ENCODE results near the gene ITCH. TPM values are rescaled to one million over a fixed set of nuclear protein-coding genes. Genes with fewer than 3 reads are reported as not detected.
"Not testable (repeated sequence)": the region's sequence is repeated elsewhere in the genome, so short reads cannot be mapped to it uniquely, and the experiment has no call there.

ITCH gene
- total RNA-seq, 2 donors from 2014 or later, result 46.2 to 70.6 TPM

DNA sequence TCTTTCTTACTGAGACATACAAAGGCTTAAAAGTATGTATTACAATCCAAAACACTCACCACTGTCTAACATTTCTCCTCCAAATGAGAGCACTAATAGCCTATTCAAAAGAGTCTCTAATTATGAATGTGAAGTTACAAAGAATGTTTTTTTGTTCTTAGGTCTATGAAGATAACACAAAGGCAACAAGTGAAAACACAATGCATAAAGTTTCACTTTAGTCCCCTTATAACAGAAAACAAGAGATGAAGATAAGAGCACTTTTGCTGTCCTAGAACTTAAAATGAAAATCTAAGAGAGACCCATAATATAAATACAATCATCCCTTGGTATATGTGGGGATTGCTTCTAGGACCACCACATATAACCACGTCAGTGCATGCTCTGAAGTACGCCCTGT lies 25.6 kb downstream of the ITCH start:
- TF ChIP-seq, protein P1, sequence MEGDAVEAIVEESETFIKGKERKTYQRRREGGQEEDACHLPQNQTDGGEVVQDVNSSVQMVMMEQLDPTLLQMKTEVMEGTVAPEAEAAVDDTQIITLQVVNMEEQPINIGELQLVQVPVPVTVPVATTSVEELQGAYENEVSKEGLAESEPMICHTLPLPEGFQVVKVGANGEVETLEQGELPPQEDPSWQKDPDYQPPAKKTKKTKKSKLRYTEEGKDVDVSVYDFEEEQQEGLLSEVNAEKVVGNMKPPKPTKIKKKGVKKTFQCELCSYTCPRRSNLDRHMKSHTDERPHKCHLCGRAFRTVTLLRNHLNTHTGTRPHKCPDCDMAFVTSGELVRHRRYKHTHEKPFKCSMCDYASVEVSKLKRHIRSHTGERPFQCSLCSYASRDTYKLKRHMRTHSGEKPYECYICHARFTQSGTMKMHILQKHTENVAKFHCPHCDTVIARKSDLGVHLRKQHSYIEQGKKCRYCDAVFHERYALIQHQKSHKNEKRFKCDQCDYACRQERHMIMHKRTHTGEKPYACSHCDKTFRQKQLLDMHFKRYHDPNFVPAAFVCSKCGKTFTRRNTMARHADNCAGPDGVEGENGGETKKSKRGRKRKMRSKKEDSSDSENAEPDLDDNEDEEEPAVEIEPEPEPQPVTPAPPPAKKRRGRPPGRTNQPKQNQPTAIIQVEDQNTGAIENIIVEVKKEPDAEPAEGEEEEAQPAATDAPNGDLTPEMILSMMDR (IDR thresholded peaks at IDR 0.05), result no peak
- Histone ChIP-seq H3K9me3 (no peaks in the 10 kb centered on the region), H3K4me1 (ENCODE audit: control insufficient read depth in 1 of 2, low read depth in 2 of 2) (peaks cover 17 to 51% of the 10 kb centered on the region in 2 donors), H3K36me3 (peaks cover 9% of the 10 kb centered on the region), H3K4me3 (no peak overlapping the region), H3K27ac (no peak overlapping the region), H3K27me3 (replicated peaks; ENCODE audit: insufficient read depth) (no peaks in the 10 kb centered on the region)
- DNase-seq (ENCODE audit: low spot score) (no peak), ATAC-seq (ENCODE audit: insufficient number of reproducible peaks, low FRiP score, low read depth) (no peak)

DNA sequence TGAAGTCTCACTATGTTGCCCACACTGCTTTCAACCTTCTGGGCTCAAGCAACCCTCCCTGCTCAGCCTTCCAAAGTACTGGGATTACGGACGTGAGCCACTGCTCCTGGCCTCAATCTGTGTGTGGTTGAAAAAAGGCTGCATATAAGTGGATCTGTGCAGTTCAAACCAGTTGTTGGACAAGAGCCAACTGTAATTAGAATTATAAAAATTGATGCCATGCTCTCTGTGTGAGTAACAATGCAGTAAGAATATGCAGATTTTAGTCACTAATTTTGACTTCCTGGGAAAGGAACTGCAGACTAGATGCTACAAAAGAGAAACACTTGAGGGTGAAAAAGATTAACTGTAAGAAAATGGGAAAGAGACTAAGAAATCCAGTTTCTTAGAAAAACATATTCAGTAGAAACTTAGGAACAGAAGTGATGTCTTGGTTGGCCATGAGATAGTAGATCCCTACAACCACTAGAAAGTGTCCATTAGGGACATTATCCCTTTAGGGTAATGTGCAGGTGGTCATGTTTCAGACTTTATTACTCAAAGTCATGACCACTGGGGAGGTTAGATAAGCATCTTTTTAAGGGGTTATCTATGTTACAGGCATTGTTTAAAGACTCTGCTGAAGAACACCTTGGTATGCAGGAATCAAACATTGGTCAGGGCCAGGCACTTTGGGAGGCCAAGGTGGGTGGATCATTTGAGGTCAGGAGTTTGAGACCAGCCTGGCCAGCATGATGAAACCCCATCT lies 26.3 kb downstream of the ITCH start:
- TF ChIP-seq, protein P1 (IDR thresholded peaks at IDR 0.05), result no peak
- no peak overlapping the region for H3K4me3 ChIP-seq
- DNase-seq (ENCODE audit: low spot score), result no peak
- H3K27me3 ChIP-seq (replicated peaks; ENCODE audit: insufficient read depth), result no peaks in the 10 kb centered on the region
- peaks cover 17 to 51% of the 10 kb centered on the region in 2 donors for H3K4me1 ChIP-seq (ENCODE audit: control insufficient read depth in 1 of 2, low read depth in 2 of 2)
- H3K36me3 ChIP-seq, result peaks cover 11% of the 10 kb centered on the region
- H3K27ac ChIP-seq, result no peak overlapping the region
- no peaks in the 10 kb centered on the region for H3K9me3 ChIP-seq
- no peak for ATAC-seq (ENCODE audit: insufficient number of reproducible peaks, low FRiP score, low read depth)

DNA sequence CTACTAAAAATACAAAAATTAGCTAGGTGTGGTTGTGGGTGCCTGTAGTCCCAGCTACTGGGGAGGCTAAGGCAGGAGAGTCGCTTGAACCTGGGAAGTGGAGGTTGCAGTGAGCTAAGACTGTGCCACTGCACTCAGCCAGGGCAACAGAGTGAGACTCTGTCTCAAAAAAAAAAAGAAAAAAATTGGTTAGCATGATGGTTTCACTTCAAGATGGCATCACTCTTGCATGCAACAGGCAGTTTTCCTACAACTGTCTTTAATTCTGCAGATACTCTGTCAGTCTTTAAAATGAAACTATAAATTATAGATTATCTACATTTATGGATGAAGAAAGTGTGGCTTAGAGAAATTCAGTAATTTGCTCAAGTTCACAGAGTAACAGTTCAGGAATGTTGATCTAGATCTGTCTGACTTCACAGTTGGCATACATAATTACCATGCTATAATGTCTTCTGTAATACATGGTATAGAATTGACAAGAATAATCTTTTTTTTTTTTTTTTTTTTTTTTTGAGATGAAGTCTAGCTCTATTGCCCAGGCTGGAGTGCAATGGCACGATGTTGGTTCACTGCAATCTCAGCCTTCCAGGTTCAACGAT lies 27.0 kb downstream of the ITCH start:
- TF ChIP-seq, protein P1 (IDR thresholded peaks at IDR 0.05), result no peak
- ATAC-seq (ENCODE audit: insufficient number of reproducible peaks, low FRiP score, low read depth), result no peak
- DNase-seq (ENCODE audit: low spot score), result no peak
- peak overlapping the region in 1 of 2 donors; percentile 43 for H3K27ac ChIP-seq
- H3K36me3 ChIP-seq, result peaks cover 11% of the 10 kb centered on the region
- no peaks in the 10 kb centered on the region for H3K27me3 ChIP-seq (replicated peaks; ENCODE audit: insufficient read depth)
- H3K9me3 ChIP-seq, result no peaks in the 10 kb centered on the region
- H3K4me3 ChIP-seq, result no peak overlapping the region
- H3K4me1 ChIP-seq (ENCODE audit: control insufficient read depth in 1 of 2, low read depth in 2 of 2), result peaks cover 17 to 45% of the 10 kb centered on the region in 2 donors

DNA sequence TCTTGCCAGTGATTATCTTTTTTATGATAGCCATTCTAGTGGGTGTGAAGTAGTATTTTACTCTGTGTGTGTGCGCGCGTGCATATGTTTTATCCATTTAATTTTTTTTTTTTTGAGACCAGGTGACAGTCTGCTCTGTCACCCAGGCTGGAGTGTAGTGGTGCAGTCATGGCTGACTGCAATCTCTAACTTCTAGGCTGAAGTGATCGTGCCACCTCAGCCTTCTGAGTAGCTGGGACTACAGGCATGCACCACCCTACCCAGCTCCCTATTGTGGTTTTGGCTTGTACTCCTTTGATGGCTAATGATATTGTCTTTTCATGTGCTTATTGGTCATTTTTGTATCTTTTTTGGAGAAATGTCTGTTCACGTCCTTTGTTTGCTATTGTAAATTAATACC lies 33.3 kb downstream of the ITCH start:
- peaks cover 15% of the 10 kb centered on the region for H3K36me3 ChIP-seq
- TF ChIP-seq, protein P1 (IDR thresholded peaks at IDR 0.05), result no peak
- H3K4me3 ChIP-seq, result no peak overlapping the region
- H3K27ac ChIP-seq, result no peak overlapping the region
- no peaks in the 10 kb centered on the region for H3K9me3 ChIP-seq
- peaks cover 8 to 22% of the 10 kb centered on the region in 2 donors for H3K4me1 ChIP-seq (ENCODE audit: control insufficient read depth in 1 of 2, low read depth in 2 of 2)
- ATAC-seq (ENCODE audit: insufficient number of reproducible peaks, low FRiP score, low read depth) (no peak), DNase-seq (ENCODE audit: low spot score) (no peak)
- no peaks in the 10 kb centered on the region for H3K27me3 ChIP-seq (replicated peaks; ENCODE audit: insufficient read depth)

DNA sequence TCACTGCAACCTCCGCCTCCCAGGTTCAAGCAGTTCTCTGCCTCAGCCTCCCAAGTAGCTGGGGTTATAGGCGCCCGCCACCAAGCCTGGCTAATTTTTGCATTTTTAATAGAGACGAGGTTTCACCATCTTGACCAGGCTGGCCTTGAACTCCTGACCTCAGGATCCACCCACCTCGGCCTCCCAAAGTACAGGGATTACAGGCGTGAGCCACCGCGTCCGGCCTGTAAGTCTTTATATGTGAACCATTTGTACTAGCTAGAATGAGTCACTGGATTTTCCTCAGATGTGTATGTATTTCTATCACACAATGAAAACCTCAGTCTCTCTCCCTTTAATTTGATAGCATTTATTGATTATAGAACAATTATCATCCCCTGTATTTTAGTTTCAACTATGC lies 34.0 kb downstream of the ITCH start:
- no peak overlapping the region for H3K27ac ChIP-seq
- H3K36me3 ChIP-seq, result peaks cover 15% of the 10 kb centered on the region

DNA sequence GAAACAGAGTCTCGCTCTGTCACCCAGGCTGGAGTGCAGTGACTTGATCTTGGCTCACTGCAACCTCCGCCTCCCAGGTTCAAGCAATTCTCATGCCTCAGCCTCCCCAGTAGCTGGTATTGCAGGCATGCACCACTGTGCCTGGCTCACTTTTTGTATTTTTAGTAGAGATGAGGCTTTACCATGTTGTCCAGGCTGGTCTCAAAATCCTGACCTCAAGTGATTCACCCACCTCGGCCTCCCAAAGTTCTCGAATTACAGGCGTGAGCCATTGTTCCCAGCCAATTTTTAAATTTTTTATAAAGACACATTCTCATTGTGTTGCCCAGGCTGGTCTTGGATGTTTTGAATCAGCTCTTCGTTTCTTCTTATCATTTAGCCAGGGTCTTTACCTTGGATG lies 37.7 kb downstream of the ITCH start:
- H3K27ac ChIP-seq; DNase-seq (ENCODE audit: low spot score); H3K27me3 ChIP-seq (replicated peaks; ENCODE audit: insufficient read depth); ATAC-seq (ENCODE audit: insufficient number of reproducible peaks, low FRiP score, low read depth); H3K4me3 ChIP-seq; H3K36me3 ChIP-seq; H3K9me3 ChIP-seq: not testable (repeated sequence)
- peaks cover 8 to 39% of the 10 kb centered on the region in 2 donors for H3K4me1 ChIP-seq (ENCODE audit: control insufficient read depth in 1 of 2, low read depth in 2 of 2)

More for the DNA sequence above, 34.0 kb downstream of the ITCH start:
- Histone ChIP-seq H3K4me1 (ENCODE audit: control insufficient read depth in 1 of 2, low read depth in 2 of 2) (peaks cover 8 to 29% of the 10 kb centered on the region in 2 donors), H3K4me3 (no peak overlapping the region), H3K9me3 (no peaks in the 10 kb centered on the region), H3K27me3 (replicated peaks; ENCODE audit: insufficient read depth) (no peaks in the 10 kb centered on the region)
- DNase-seq (ENCODE audit: low spot score), result no peak
- ATAC-seq (ENCODE audit: insufficient number of reproducible peaks, low FRiP score, low read depth), result no peak
- TF ChIP-seq, protein P1 (IDR thresholded peaks at IDR 0.05), result no peak

Measured in thoracic aorta (tissue), 2 donors.